ENCODE results near the gene ZNF618. TPM values are rescaled to one million over a fixed set of nuclear protein-coding genes. Genes with fewer than 3 reads are reported as not detected.
A peak's percentile ranks its signal among the peaks of the same experiment; 100 is the strongest.

Gene ZNF618
- 19.6 and 22.1 TPM in 2 replicates for total RNA-seq (2014; rRNA removed; shearing (Covaris generic))
- polyA plus RNA-seq (2016; fragmentation: Nextera tagmentation; extraction: Ambion mirVana) = 10.3 and 12.1 TPM in 2 replicates
- long read RNA-seq, full-length matches to known transcripts = 1 of 8 reads
- long read RNA-seq, partial matches to known transcripts = 3 of 8 reads
- long read RNA-seq, other reads (novel, unspliced or antisense) = 4 of 8 reads

- H3K36me3 ChIP-seq (ENCODE audit: insufficient read depth) = no peaks in the 10 kb centered on the region
- peak within 1 kb of the TSS; percentile 93 for H3K4me3 Mint-ChIP-seq
- no peaks in the 10 kb centered on the region for H3K36me3 Mint-ChIP-seq (ENCODE audit: low read depth)
- peak in 1 of 2 experiments; percentile 59; a peak in 3 of 4 replicates for TF ChIP-seq CTCF (conservative IDR thresholded peaks at IDR 0.05; ENCODE audit: low read depth in 2 of 2)
- TF ChIP-seq REST (IDR thresholded peaks at IDR 0.05; ENCODE audit: unreplicated experiment) = no peak
- peaks cover 43% of the 10 kb centered on the region for H3K4me1 Mint-ChIP-seq
- H3K27me3 ChIP-seq (ENCODE audit: insufficient read depth) = peaks cover 15% of the 10 kb centered on the region
- H4K20me1 ChIP-seq (replicated peaks; ENCODE audit: insufficient read depth) = 0 out of 2 replicates have a peak, but pooled peaks cover 3% of the 10 kb centered on the region
- H2AFZ ChIP-seq = peak within 1 kb of the TSS; percentile 96
- no peaks in the 10 kb centered on the region for H3K9me3 Mint-ChIP-seq
- H3F3A ChIP-seq (replicated peaks; ENCODE audit: low read depth) = no peaks in the 10 kb centered on the region
- H3K9me2 ChIP-seq (ENCODE audit: insufficient read depth) = no peaks in the 10 kb centered on the region
- peaks cover 48% of the 10 kb centered on the region for H3K4me1 ChIP-seq (ENCODE audit: insufficient read depth)
- peak within 1 kb of the TSS; percentile 95 for H3K27ac Mint-ChIP-seq
- ATAC-seq (peak; percentile 86), DNase-seq (ENCODE audit: low spot score) (peak; percentile 60)
- peak within 1 kb of the TSS; percentile 86 for H3K4me2 ChIP-seq
- peak within 1 kb of the TSS; percentile 24; the same call in 1 of the 2 replicates for H3K27ac ChIP-seq (ENCODE audit: low read depth)
- H3K4me3 ChIP-seq = peak within 1 kb of the TSS; percentile 64
- H3K79me2 ChIP-seq (replicated peaks; ENCODE audit: insufficient read depth) = peaks cover 46% of the 10 kb centered on the region
- peaks cover 14% of the 10 kb centered on the region for H3K27me3 Mint-ChIP-seq (ENCODE audit: insufficient read depth, low read depth, poor library complexity)
These were observed at the start of gene ZNF618 for GRCh38 chr9:113876151-113876992. ZNF618 (plus strand) TSS chr9:113876309; CDS start chr9:113876381, 72 bp downstream.

GRCh38 chr9:113828221-113828620, 47.9 kb upstream of the ZNF618 start:
- Mint-ChIP-seq H3K4me1 (no peaks in the 10 kb centered on the region), H3K4me3 (no peak overlapping the region), H3K36me3 (ENCODE audit: low read depth) (peaks cover 2% of the 10 kb centered on the region; the same call in 1 of the 3 replicates), H3K27ac (no peak overlapping the region), H3K27me3 (ENCODE audit: insufficient read depth, low read depth, poor library complexity) (no peaks in the 10 kb centered on the region), H3K9me3 (peaks cover 12% of the 10 kb centered on the region; the same call in 2 of the 3 replicates)
- Histone ChIP-seq H3K4me1 (ENCODE audit: insufficient read depth) (no peaks in the 10 kb centered on the region), H2AFZ (no peak overlapping the region), H3K9me2 (ENCODE audit: insufficient read depth) (no peaks in the 10 kb centered on the region), H3K79me2 (replicated peaks; ENCODE audit: insufficient read depth) (no peaks in the 10 kb centered on the region), H4K20me1 (replicated peaks; ENCODE audit: insufficient read depth) (no peaks in the 10 kb centered on the region), H3K27me3 (ENCODE audit: insufficient read depth) (no peaks in the 10 kb centered on the region), H3K27ac (ENCODE audit: low read depth) (no peak overlapping the region), H3K36me3 (ENCODE audit: insufficient read depth) (no peaks in the 10 kb centered on the region), H3F3A (replicated peaks; ENCODE audit: low read depth) (no peaks in the 10 kb centered on the region), H3K4me2 (no peak overlapping the region), H3K4me3 (no peak overlapping the region)
- ATAC-seq (no peak), DNase-seq (ENCODE audit: low spot score) (no peak)
- TF ChIP-seq STAT1 (IDR thresholded peaks at IDR 0.05; ENCODE audit: unreplicated experiment) (no peak), CREB1 (CRISPR knock-in tag; IDR thresholded peaks at IDR 0.05; ENCODE audit: low read depth) (no peak)
